Neural progenitor cell (in vitro differentiated cells): ENCODE data around the gene GNAZ. TPM values are rescaled to one million over a fixed set of nuclear protein-coding genes. Genes with fewer than 3 reads are reported as not detected.
A peak's percentile ranks its signal among the peaks of the same experiment; 100 is the strongest.

ENCODE experiments used
- DNase-seq: peaks from one replicate; pipeline ENCODE4 v3.0.0-alpha.2; 2016; ENCODE audit warnings: low spot score
- H2AFZ ChIP-seq: fragments of 200-600 bp; sonication (generic); replicated peaks from 2 replicates; pipeline ENCODE4 v1.6.1; 2016; ENCODE audit warnings: antibody characterized with exemption
- H3F3A ChIP-seq: fragments of 200-600 bp; sonication (generic); 2 replicates; pipeline ENCODE4 v1.6.1; 2016; ENCODE audit warnings: antibody characterized with exemption, low read depth
- H3K27ac ChIP-seq: fragments of 200-600 bp; sonication (generic); 2 replicates; pipeline ENCODE4 v1.5.1; 2016; ENCODE audit warnings: mild to moderate bottlenecking
- H3K27me3 ChIP-seq: fragments of 200-600 bp; sonication (generic); 2 replicates; pipeline ENCODE4 v1.6.1; 2016; ENCODE audit warnings: mild to moderate bottlenecking, moderate library complexity
- H3K36me3 ChIP-seq: fragments of 200-600 bp; sonication (generic); 2 replicates; pipeline ENCODE4 v1.5.1; 2016
- H3K4me1 ChIP-seq: fragments of 200-600 bp; sonication (generic); 2 replicates; pipeline ENCODE4 v1.6.1; 2016; ENCODE audit warnings: mixed run types
- H3K4me2 ChIP-seq: fragments of 200-600 bp; sonication (generic); 2 replicates; pipeline ENCODE4 v1.6.1; 2016
- H3K4me3 ChIP-seq: fragments of 200-600 bp; sonication (generic); 2 replicates; pipeline ENCODE4 v1.5.1; 2016
- H3K79me2 ChIP-seq: fragments of 200-600 bp; sonication (generic); 2 replicates; pipeline ENCODE4 v1.6.1; 2016; ENCODE audit warnings: low read depth
- H3K9ac ChIP-seq: fragments of 200-600 bp; sonication (generic); 2 replicates; pipeline ENCODE4 v1.6.1; 2016
- H3K9me3 ChIP-seq: fragments of 200-600 bp; sonication (generic); 2 replicates; pipeline ENCODE4 v1.5.1; 2016; ENCODE audit warnings: low read depth
- H4K20me1 ChIP-seq: fragments of 200-600 bp; sonication (generic); 2 replicates; pipeline ENCODE4 v1.6.1; 2016; ENCODE audit warnings: low read depth
- H3K27ac Mint-ChIP-seq: 3 replicates; pipeline ENCODE4 v1.8.0; 2021; ENCODE audit warnings: mixed read lengths
- H3K27me3 Mint-ChIP-seq: 2 replicates; pipeline ENCODE4 v1.8.0; 2022; ENCODE audit warnings: low read depth, mild to moderate bottlenecking, inconsistent platforms, moderate library complexity, mixed read lengths; ENCODE audit not compliant: insufficient read depth
- H3K36me3 Mint-ChIP-seq: 3 replicates; pipeline ENCODE4 v1.8.0; 2021; ENCODE audit warnings: mixed read lengths
- H3K4me1 Mint-ChIP-seq: 3 replicates; pipeline ENCODE4 v1.8.0; 2021; ENCODE audit warnings: mixed read lengths
- H3K4me3 Mint-ChIP-seq: 3 replicates; pipeline ENCODE4 v1.8.0; 2021; ENCODE audit warnings: mild to moderate bottlenecking, moderate library complexity, mixed read lengths
- H3K9me3 Mint-ChIP-seq: 3 replicates; pipeline ENCODE4 v1.8.0; 2020; ENCODE audit warnings: mixed read lengths
- CTCF ChIP-seq: fragments of 200-600 bp; sonication (generic); IDR thresholded peaks from 2 replicates; pipeline ENCODE4 v1.5.1; 2017; ENCODE audit warnings: antibody characterized with exemption, mild to moderate bottlenecking
- EZH2 ChIP-seq: fragments of 200-600 bp; sonication (generic); IDR thresholded peaks from 2 replicates; pipeline ENCODE4 v1.6.1; 2017; ENCODE audit warnings: antibody characterized with exemption, mild to moderate bottlenecking, moderate library complexity
- EZH2phosphoT487 ChIP-seq: fragments of 200-600 bp; sonication (generic); IDR thresholded peaks from 2 replicates; pipeline ENCODE4 v1.6.1; 2017; ENCODE audit warnings: antibody characterized with exemption
- total RNA-seq: library from RNA; depleted of rRNA; stranded (reverse); fragments of >200 nt; gene quantifications from 2 replicates; pipeline ENCODE4 v1.2.3, GENCODE V29; 2015; ENCODE audit warnings: low replicate concordance

Gene GNAZ
- total RNA-seq, 1 donor from 2014 or later, result 16.5 TPM

GRCh38 chr22:23067023-23067650, 3.2 kb upstream of the GNAZ start:
- Histone ChIP-seq H2AFZ (no peak overlapping the region), H3K27ac (no peak overlapping the region), H4K20me1 (peaks cover 17% of the 10 kb centered on the region), H3K9ac (no peak overlapping the region), H3K79me2 (peaks cover 12% of the 10 kb centered on the region), H3K9me3 (no peaks in the 10 kb centered on the region), H3K4me3 (no peak overlapping the region), H3K4me2 (no peak overlapping the region), H3F3A (peaks cover 3% of the 10 kb centered on the region), H3K36me3 (no peaks in the 10 kb centered on the region), H3K27me3 (peaks cover 32% of the 10 kb centered on the region), H3K4me1 (peaks cover 7% of the 10 kb centered on the region)
- TF ChIP-seq CTCF, result no peak
- TF ChIP-seq EZH2, result no peak
- TF ChIP-seq EZH2phosphoT487, result no peak
- H3K4me1 Mint-ChIP-seq, result peaks cover 24% of the 10 kb centered on the region
- H3K36me3 Mint-ChIP-seq, result no peaks in the 10 kb centered on the region
- H3K4me3 Mint-ChIP-seq, result no peak overlapping the region
- no peak overlapping the region for H3K27ac Mint-ChIP-seq
- DNase-seq, result no peak
- peaks cover 10% of the 10 kb centered on the region for H3K27me3 Mint-ChIP-seq
- no peaks in the 10 kb centered on the region for H3K9me3 Mint-ChIP-seq

- no peak for TF ChIP-seq EZH2phosphoT487
- TF ChIP-seq CTCF, result no peak
- TF ChIP-seq EZH2, result no peak
- Histone ChIP-seq H3K4me3 (no peak overlapping the region), H3K27me3 (peaks cover 32% of the 10 kb centered on the region), H3K4me2 (no peak overlapping the region), H3K9ac (no peak overlapping the region), H3K36me3 (no peaks in the 10 kb centered on the region), H3K79me2 (peaks cover 18% of the 10 kb centered on the region), H3F3A (peaks cover 3% of the 10 kb centered on the region), H3K9me3 (no peaks in the 10 kb centered on the region), H4K20me1 (peaks cover 23% of the 10 kb centered on the region), H3K4me1 (peaks cover 7% of the 10 kb centered on the region), H2AFZ (no peak overlapping the region), H3K27ac (no peak overlapping the region)
- Mint-ChIP-seq H3K27ac (no peak overlapping the region), H3K27me3 (peaks cover 7% of the 10 kb centered on the region), H3K36me3 (no peaks in the 10 kb centered on the region), H3K4me3 (no peak overlapping the region), H3K4me1 (peaks cover 27% of the 10 kb centered on the region), H3K9me3 (no peaks in the 10 kb centered on the region)
- DNase-seq, result no peak
Measured at GRCh38 chr22:23067691-23068090, 2.6 kb upstream of the GNAZ start.

- TF ChIP-seq EZH2phosphoT487, result no peak
- no peak for TF ChIP-seq CTCF
- no peak for TF ChIP-seq EZH2
- H3K9me3 Mint-ChIP-seq, result no peaks in the 10 kb centered on the region
- no peak overlapping the region for H3K4me3 ChIP-seq
- H3K36me3 ChIP-seq, result no peaks in the 10 kb centered on the region
- peaks cover 7% of the 10 kb centered on the region for H3K27me3 Mint-ChIP-seq
- H2AFZ ChIP-seq, result no peak overlapping the region
- peaks cover 32% of the 10 kb centered on the region for H3K27me3 ChIP-seq
- no peak overlapping the region for H3K9ac ChIP-seq
- no peaks in the 10 kb centered on the region for H3K9me3 ChIP-seq
- H3K4me1 ChIP-seq, result peaks cover 7% of the 10 kb centered on the region
- no peak overlapping the region for H3K27ac ChIP-seq
- no peak overlapping the region for H3K27ac Mint-ChIP-seq
- H3K4me1 Mint-ChIP-seq, result peaks cover 27% of the 10 kb centered on the region
- H3K79me2 ChIP-seq, result peaks cover 19% of the 10 kb centered on the region
- no peak overlapping the region for H3K4me2 ChIP-seq
- H4K20me1 ChIP-seq, result peaks cover 26% of the 10 kb centered on the region
- H3K36me3 Mint-ChIP-seq, result no peaks in the 10 kb centered on the region
- DNase-seq, result no peak
- H3F3A ChIP-seq, result peaks cover 3% of the 10 kb centered on the region
- H3K4me3 Mint-ChIP-seq, result peak overlapping the region; percentile 92
Measured at GRCh38 chr22:23068096-23068831, 2.1 kb upstream of the GNAZ start.
